PC-3 (cell line): ENCODE data around the gene ZCCHC8.

ENCODE experiments used
- CTCF ChIP-seq: fragments of 300-600 bp; sonication (generic); conservative IDR thresholded peaks from 2 replicates; pipeline ENCODE4 v1.5.1; 2017; ENCODE audit warnings: antibody characterized with exemption, low read depth, mild to moderate bottlenecking, low read length
- EZH2 ChIP-seq: fragments of 300-600 bp; sonication (generic); IDR thresholded peaks from one replicate; pipeline ENCODE4 v1.6.1; 2017; ENCODE audit warnings: antibody characterized with exemption, mild to moderate bottlenecking, low read length; ENCODE audit not compliant: unreplicated experiment
- EZH2phosphoT487 ChIP-seq: fragments of 300-600 bp; sonication (generic); IDR thresholded peaks from 2 replicates; pipeline ENCODE4 v1.6.1; 2018; ENCODE audit warnings: mild to moderate bottlenecking, antibody characterized with exemption, low read length, borderline replicate concordance

- TF ChIP-seq CTCF (no peak), EZH2 (no peak), EZH2phosphoT487 (no peak)
These were observed 18.7 kb upstream of the ZCCHC8 start for GRCh38 chr12:122519418-122519817.
